AG04450 (cell line): ENCODE results near the gene GGCX. TPM values are rescaled to one million over a fixed set of nuclear protein-coding genes. Genes with fewer than 3 reads are reported as not detected.

ENCODE experiments used
- CTCF ChIA-PET: fragments of 300-600, 350-600 bp; formaldehyde crosslinking; extraction: SDS; loops from one replicate; lab custom pipeline; 2022; ENCODE audit warnings: antibody characterized with exemption, inconsistent platforms; lab: Charles Lee
- POLR2A ChIA-PET: fragments of 350-600 bp; formaldehyde crosslinking; extraction: SDS; loops from one replicate; lab custom pipeline; 2021; ENCODE audit warnings: antibody characterized with exemption, inconsistent platforms; lab: Yijun Ruan, JAX
- DNase-seq: peaks from one replicate; pipeline ENCODE4 v3.0.0-alpha.2; 2011; ENCODE audit warnings: low read depth, low spot score
- H3K27ac ChIP-seq: one replicate; pipeline ENCODE4 v1.5.1; 2012; ENCODE audit warnings: low read depth, low read length, control low read depth
- H3K27me3 ChIP-seq: one replicate; pipeline ENCODE4 v1.6.0; 2012; ENCODE audit warnings: low read length; ENCODE audit not compliant: control insufficient read depth, insufficient read depth
- H3K4me3 ChIP-seq: 2 replicates; pipeline ENCODE4 v1.5.1; 2011; ENCODE audit warnings: mild to moderate bottlenecking, low read depth, low read length, control low read depth
- H3K9me3 ChIP-seq: 2 replicates; pipeline ENCODE4 v1.5.1; 2012; ENCODE audit warnings: low read length; ENCODE audit not compliant: control insufficient read depth, insufficient read depth
- polyA plus RNA-seq: library from polyadenylated mRNA; depleted of rRNA; stranded (reverse); fragments of >200 nt; gene quantifications from 2 replicates; pipeline ENCODE4 v1.2.3, GENCODE V29; 2011
- TF ChIP-seq, protein P1 (sequence below): IDR thresholded peaks from 2 replicates; pipeline ENCODE4 v1.5.1; 2011; ENCODE audit warnings: low read depth, low read length, control low read depth, inconsistent platforms

GGCX gene
- polyA plus RNA-seq, 1 experiment = 44.0 TPM

GRCh38 chr2:85523062-85523902 lies 38.0 kb downstream of the GGCX start:
- Histone ChIP-seq H3K4me3 (no peak overlapping the region), H3K9me3 (no peaks in the 10 kb centered on the region), H3K27me3 (no peaks in the 10 kb centered on the region), H3K27ac (no peak overlapping the region)
- ChIA-PET POLR2A (interaction anchor here (1.3 to 2.2 kb wide), 4 partner anchors 12 to 17 kb away, joined by 3 to 21 read pairs (median 4); partner anchors contain the start of gene MAT2A), CTCF (no interaction called here)
- TF ChIP-seq, protein P1, sequence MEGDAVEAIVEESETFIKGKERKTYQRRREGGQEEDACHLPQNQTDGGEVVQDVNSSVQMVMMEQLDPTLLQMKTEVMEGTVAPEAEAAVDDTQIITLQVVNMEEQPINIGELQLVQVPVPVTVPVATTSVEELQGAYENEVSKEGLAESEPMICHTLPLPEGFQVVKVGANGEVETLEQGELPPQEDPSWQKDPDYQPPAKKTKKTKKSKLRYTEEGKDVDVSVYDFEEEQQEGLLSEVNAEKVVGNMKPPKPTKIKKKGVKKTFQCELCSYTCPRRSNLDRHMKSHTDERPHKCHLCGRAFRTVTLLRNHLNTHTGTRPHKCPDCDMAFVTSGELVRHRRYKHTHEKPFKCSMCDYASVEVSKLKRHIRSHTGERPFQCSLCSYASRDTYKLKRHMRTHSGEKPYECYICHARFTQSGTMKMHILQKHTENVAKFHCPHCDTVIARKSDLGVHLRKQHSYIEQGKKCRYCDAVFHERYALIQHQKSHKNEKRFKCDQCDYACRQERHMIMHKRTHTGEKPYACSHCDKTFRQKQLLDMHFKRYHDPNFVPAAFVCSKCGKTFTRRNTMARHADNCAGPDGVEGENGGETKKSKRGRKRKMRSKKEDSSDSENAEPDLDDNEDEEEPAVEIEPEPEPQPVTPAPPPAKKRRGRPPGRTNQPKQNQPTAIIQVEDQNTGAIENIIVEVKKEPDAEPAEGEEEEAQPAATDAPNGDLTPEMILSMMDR = no peak
- DNase-seq = no peak

DNA sequence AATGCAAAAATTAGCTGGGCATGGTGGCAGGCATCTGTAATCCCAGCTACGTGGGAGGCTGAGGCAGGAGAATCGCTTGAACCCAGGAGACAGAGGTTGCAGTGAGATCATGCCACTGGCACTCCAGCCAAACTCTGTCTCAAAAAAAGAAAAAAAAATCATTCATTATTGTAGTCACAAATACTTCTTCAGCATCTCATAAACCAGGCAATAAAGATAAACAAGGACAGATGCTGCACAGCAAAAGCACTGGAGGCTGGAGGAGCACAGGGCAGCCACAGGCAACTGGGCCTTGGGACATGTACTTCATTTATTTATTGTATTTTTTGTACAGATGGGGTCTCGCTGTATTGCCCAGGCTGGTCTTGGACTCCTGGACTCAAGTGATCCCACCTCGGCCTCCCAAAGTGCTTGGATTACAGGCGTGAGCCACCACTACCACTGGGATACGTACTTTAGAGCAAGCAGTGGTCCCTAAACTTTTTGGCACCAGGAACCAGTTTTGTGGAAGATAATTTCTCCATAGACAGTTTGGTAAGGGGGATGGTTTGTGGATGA lies 39.1 kb downstream of the GGCX start:
- Histone ChIP-seq H3K27me3 (no peaks in the 10 kb centered on the region), H3K4me3 (no peak overlapping the region), H3K27ac (no peak overlapping the region), H3K9me3 (no peaks in the 10 kb centered on the region)
- DNase-seq = no peak
- TF ChIP-seq, protein P1 = no peak
- POLR2A ChIA-PET = interaction anchor here (0.8 kb wide), 1 partner anchor 17 kb away, joined by 3 read pairs; the partner anchor contains the start of gene MAT2A
- CTCF ChIA-PET = no interaction called here

GRCh38 chr2:85516653-85517389 lies 44.5 kb downstream of the GGCX start:
- DNase-seq = no peak
- Histone ChIP-seq H3K9me3 (no peaks in the 10 kb centered on the region), H3K27me3 (no peaks in the 10 kb centered on the region), H3K4me3 (no peak overlapping the region), H3K27ac (no peak overlapping the region)
- ChIA-PET POLR2A (interaction anchor here (0.6 to 1.4 kb wide), 3 partner anchors 11 to 140 kb away, joined by 3 to 8 read pairs (median 7); partner anchors contain the start of gene MAT2A), CTCF (no interaction called here)
- TF ChIP-seq, protein P1 = no peak

GRCh38 chr2:85514323-85514722 lies 47.0 kb downstream of the GGCX start:
- DNase-seq = no peak
- Histone ChIP-seq H3K4me3 (no peak overlapping the region), H3K27ac (no peak overlapping the region), H3K9me3 (no peaks in the 10 kb centered on the region), H3K27me3 (no peaks in the 10 kb centered on the region)
- TF ChIP-seq, protein P1 = no peak
- POLR2A ChIA-PET = no interaction called here
- CTCF ChIA-PET = no interaction called here
